HG02852 (cell line): Measurements from ENCODE around the gene RNF10.
"Not testable (repeated sequence)": the region's sequence is repeated elsewhere in the genome, so short reads cannot be mapped to it uniquely, and the experiment has no call there.

Source experiments
- ATAC-seq: cut with Tn5 transposase; IDR thresholded peaks from one replicate; pipeline ENCODE4 v1.9.1; 2021; ENCODE audit warnings: mild to moderate bottlenecking, moderate library complexity; ENCODE audit not compliant: unreplicated experiment

The RNF10 gene

GRCh38 chr12:120522568-120522967 lies 11.6 kb upstream of the RNF10 start:
- ATAC-seq, result no peak

- peak; percentile 72 for ATAC-seq
Measured at GRCh38 chr12:120528861-120529525, 5.2 kb upstream of the RNF10 start, which contains the start of gene COQ5. TSS of gene COQ5 (minus strand) at chr12:120529158. CDS start at chr12:120529141, 17 bp downstream.

- ATAC-seq, result no peak
Measured at GRCh38 chr12:120529641-120530417, 4.3 kb upstream of the RNF10 start.

GRCh38 chr12:120530418-120530761 lies 3.8 kb upstream of the RNF10 start:
- ATAC-seq, result not testable (repeated sequence)

GRCh38 chr12:120532701-120533238 lies 1.4 kb upstream of the RNF10 start:
- no peak for ATAC-seq

GRCh38 chr12:120534703-120535655 lies 823 bp downstream of the RNF10 start:
- ATAC-seq, result no peak

GRCh38 chr12:120536064-120536791 lies 2.1 kb downstream of the RNF10 start:
- ATAC-seq, result no peak

GRCh38 chr12:120537856-120538220 lies 3.7 kb downstream of the RNF10 start:
- no peak for ATAC-seq

GRCh38 chr12:120538281-120539156 lies 4.4 kb downstream of the RNF10 start:
- ATAC-seq, result no peak

- ATAC-seq, result no peak
Measured at GRCh38 chr12:120539303-120539702, 5.1 kb downstream of the RNF10 start.

GRCh38 chr12:120540445-120540844 lies 6.3 kb downstream of the RNF10 start:
- ATAC-seq, result no peak

GRCh38 chr12:120542166-120542565 lies 8.0 kb downstream of the RNF10 start:
- no peak for ATAC-seq

- no peak for ATAC-seq
Measured at GRCh38 chr12:120544691-120545090, 10.5 kb downstream of the RNF10 start.

GRCh38 chr12:120546050-120546386 lies 11.9 kb downstream of the RNF10 start:
- ATAC-seq, result no peak

- ATAC-seq, result no peak
Measured at GRCh38 chr12:120554678-120555077, 20.5 kb downstream of the RNF10 start.

GRCh38 chr12:120557589-120557988 lies 23.4 kb downstream of the RNF10 start:
- ATAC-seq, result no peak

- no peak for ATAC-seq
Measured at GRCh38 chr12:120562906-120563305, 28.8 kb downstream of the RNF10 start.

- ATAC-seq, result no peak
Measured at GRCh38 chr12:120563495-120563894, 29.3 kb downstream of the RNF10 start.

GRCh38 chr12:120571299-120571698 lies 37.1 kb downstream of the RNF10 start:
- no peak for ATAC-seq

GRCh38 chr12:120573560-120573959 lies 39.4 kb downstream of the RNF10 start:
- ATAC-seq, result no peak
